Heart right ventricle (tissue), 12 donors: ENCODE results near the gene RSAD1. TPM values are rescaled to one million over a fixed set of nuclear protein-coding genes. Genes with fewer than 3 reads are reported as not detected.

ENCODE experiments used
- polyA plus RNA-seq, 2 donors: library from polyadenylated mRNA; stranded (reverse); fragments of 200-250 nt; gene quantifications; one replicate each; pipeline ENCODE4 v1.2.3, GENCODE V29; 2013
- total RNA-seq, 10 donors: library from RNA; stranded (reverse); fragmentation: NEBNext Ultra II Directional in 3 of 10; extraction: Animal tissue kit (Norgen Biotek cat#: 25700) in 3 of 10; gene quantifications; one replicate each; pipeline versions ENCODE4 v1.2.1 to v1.2.4, GENCODE V29; 2021 to 2023
- donor health status: ischemic (EF 13 %, LVEDD 7.1; RV severe dilation, severe dysfunction).
- donor health status: healthy with polysubstance abuse.
- donor health status: DM: no; HTN: yes; CAD: no.
- donor health status: DM: no; HTN: no; CAD: no.
- donor health status: ischemic (EF 25% LVEDD 6.9; RV normal size, moderate dysfunction).
- donor health status: ischemic (EF 25% LVEDD 5.7; RV mildly dilated, moderate dysfunction).
- donor health status: healthy.
- donor health status: nonischemic (EF 11% LVEDD 7.7; RV severe dilation, severe dysfunction).
- donor health status: DM: yes; HTN: yes; CAD: no.
- donor health status: PGD.
- donor health status: ischemic (EF 29% LVEDD 5.4; RV normal size, mild dysfunction).
- donor health status: nonischemic (EF 23%, LVEDD 6.1; RV moderate dilation, normal function).

RSAD1 gene
- total and polyA plus RNA-seq, 12 donors: 31.8 to 52.3 (median 45.5) TPM

Other genes with a start within 250 kb of the RSAD1 start
- not detected for gene TMEM92, start 204.4 kb upstream of the RSAD1 start, total RNA-seq
- under 1 TPM in 1 of 2 donors, not detected in 1; 0.04 TPM for gene TMEM92, start 204.4 kb upstream of the RSAD1 start, polyA plus RNA-seq
- 10 to 100 TPM; 11.2 to 17.1 (median 11.9) TPM for gene XYLT2, start 132.7 kb upstream of the RSAD1 start, total RNA-seq
- gene XYLT2, start 132.7 kb upstream of the RSAD1 start, polyA plus RNA-seq: 10 to 100 TPM in 1 of 2 donors, 1 to 10 TPM in 1; 8.1 to 14.6 TPM
- gene MRPL27, start 105.7 kb upstream of the RSAD1 start, total RNA-seq: 10 to 100 TPM; 54.8 to 90.0 (median 63.0) TPM
- 100 to 1,000 TPM; 241 to 253 TPM for gene MRPL27, start 105.7 kb upstream of the RSAD1 start, polyA plus RNA-seq
- 1 to 10 TPM in 2 of 10 donors, under 1 TPM in 8; 0.25 to 1.8 (median 0.67) TPM for gene EME1, start 105.6 kb upstream of the RSAD1 start, total RNA-seq
- under 1 TPM; 0.20 to 0.51 TPM for gene EME1, start 105.6 kb upstream of the RSAD1 start, polyA plus RNA-seq
- 10 to 100 TPM; 19.2 to 48.3 (median 24.7) TPM for gene LRRC59, start 81.3 kb upstream of the RSAD1 start, total RNA-seq
- gene LRRC59, start 81.3 kb upstream of the RSAD1 start, polyA plus RNA-seq: 10 to 100 TPM; 11.4 to 83.1 TPM
- 10 to 100 TPM in 9 of 10 donors, 1 to 10 TPM in 1; 9.9 to 45.0 (median 19.7) TPM for gene ACSF2, start 52.6 kb upstream of the RSAD1 start, total RNA-seq
- gene ACSF2, start 52.6 kb upstream of the RSAD1 start, polyA plus RNA-seq: 10 to 100 TPM in 1 of 2 donors, 1 to 10 TPM in 1; 7.9 to 26.9 TPM
- gene CHAD, start 10.0 kb upstream of the RSAD1 start, total RNA-seq: under 1 TPM in 3 of 10 donors, not detected in 7; 0.13 to 0.74 (median 0.20) TPM
- under 1 TPM in 1 of 2 donors, not detected in 1; 0.44 TPM for gene CHAD, start 10.0 kb upstream of the RSAD1 start, polyA plus RNA-seq
- gene MYCBPAP, start 29.6 kb downstream of the RSAD1 start, total RNA-seq: 1 to 10 TPM in 4 of 10 donors, under 1 TPM in 6; 0.19 to 1.6 (median 0.59) TPM
- gene MYCBPAP, start 29.6 kb downstream of the RSAD1 start, polyA plus RNA-seq: under 1 TPM; 0.17 to 0.80 TPM
- gene EPN3, start 53.9 kb downstream of the RSAD1 start, total RNA-seq: 10 to 100 TPM in 5 of 10 donors, 1 to 10 TPM in 5; 5.2 to 21.5 (median 10.1) TPM
- 10 to 100 TPM in 1 of 2 donors, 1 to 10 TPM in 1; 3.0 to 18.9 TPM for gene EPN3, start 53.9 kb downstream of the RSAD1 start, polyA plus RNA-seq
- 10 to 100 TPM; 18.5 to 80.6 (median 63.3) TPM for gene SPATA20, start 68.3 kb downstream of the RSAD1 start, total RNA-seq
- 10 to 100 TPM; 12.6 to 88.4 TPM for gene SPATA20, start 68.3 kb downstream of the RSAD1 start, polyA plus RNA-seq
- under 1 TPM; 0.14 to 0.46 (median 0.27) TPM for gene CACNA1G, start 81.9 kb downstream of the RSAD1 start, total RNA-seq
- gene CACNA1G, start 81.9 kb downstream of the RSAD1 start, polyA plus RNA-seq: under 1 TPM; 0.04 to 0.22 TPM
- gene ABCC3, start 156.0 kb downstream of the RSAD1 start, total RNA-seq: 1 to 10 TPM in 6 of 10 donors, under 1 TPM in 3, not detected in 1; 0.23 to 5.7 (median 1.1) TPM
- gene ABCC3, start 156.0 kb downstream of the RSAD1 start, polyA plus RNA-seq: 1 to 10 TPM in 1 of 2 donors, under 1 TPM in 1; 0.41 to 2.0 TPM
- gene ANKRD40, start 229.1 kb downstream of the RSAD1 start, total RNA-seq: 10 to 100 TPM; 39.0 to 56.8 (median 43.6) TPM
- 10 to 100 TPM; 18.2 to 20.6 TPM for gene ANKRD40, start 229.1 kb downstream of the RSAD1 start, polyA plus RNA-seq
- gene LUC7L3, start 240.7 kb downstream of the RSAD1 start, total RNA-seq: 10 to 100 TPM; 35.7 to 63.9 (median 46.8) TPM
- gene LUC7L3, start 240.7 kb downstream of the RSAD1 start, polyA plus RNA-seq: 100 to 1,000 TPM in 1 of 2 donors, 10 to 100 TPM in 1; 33.7 to 188 TPM